Neural cell (in vitro differentiated cells): ENCODE data around the gene INTS4. TPM values are rescaled to one million over a fixed set of nuclear protein-coding genes. Genes with fewer than 3 reads are reported as not detected.

ENCODE experiments used
- H2AFZ ChIP-seq: fragments of 200-600, 300-800 bp; sonication (generic), shearing (Covaris generic); 2 replicates; pipeline ENCODE4 v1.6.0; 2014; ENCODE audit warnings: low read depth, mild to moderate bottlenecking, antibody characterized with exemption, low read length, moderate library complexity
- H3F3A ChIP-seq: fragments of 200-600 bp; shearing (Covaris generic); 2 replicates; pipeline ENCODE4 v1.6.1; 2016; ENCODE audit warnings: mild to moderate bottlenecking, moderate library complexity, mixed read lengths, antibody characterized with exemption, low read length; ENCODE audit not compliant: insufficient read depth, poor library complexity, severe bottlenecking
- H3K27ac ChIP-seq: fragments of 200-600, 300-800 bp; sonication (generic), shearing (Covaris generic); 2 replicates; pipeline ENCODE4 v1.5.1; 2014; ENCODE audit warnings: mild to moderate bottlenecking, low read length, moderate library complexity
- H3K27me3 ChIP-seq: fragments of 300-800, 200-600 bp; sonication (generic), shearing (Covaris generic); 2 replicates; pipeline ENCODE4 v1.6.0; 2014; ENCODE audit warnings: mild to moderate bottlenecking, low read depth, low read length, moderate library complexity; ENCODE audit not compliant: insufficient read depth
- H3K36me3 ChIP-seq: fragments of 300-800, 200-600 bp; sonication (generic), shearing (Covaris generic); 2 replicates; pipeline ENCODE4 v1.5.1; 2014; ENCODE audit warnings: mild to moderate bottlenecking, antibody characterized with exemption, low read length, moderate library complexity; ENCODE audit not compliant: insufficient read depth
- H3K4me2 ChIP-seq: fragments of 300-800, 200-600 bp; sonication (generic), shearing (Covaris generic); 2 replicates; pipeline ENCODE4 v1.6.0; 2014; ENCODE audit warnings: mild to moderate bottlenecking, low read length
- H3K4me3 ChIP-seq: fragments of 300-800, 200-600 bp; sonication (generic), shearing (Covaris generic); 2 replicates; pipeline ENCODE4 v1.5.1; 2014; ENCODE audit warnings: mild to moderate bottlenecking, low read length, moderate library complexity
- H3K79me2 ChIP-seq: fragments of 200-600 bp; shearing (Covaris generic); replicated peaks from 2 replicates; pipeline ENCODE4 v1.6.0; 2014; ENCODE audit warnings: mild to moderate bottlenecking, low read length, moderate library complexity; ENCODE audit not compliant: insufficient read depth
- H3K9ac ChIP-seq: fragments of 300-800, 200-600 bp; sonication (generic), shearing (Covaris generic); 2 replicates; pipeline ENCODE4 v1.6.1; 2016; ENCODE audit warnings: mild to moderate bottlenecking, low read length, mixed read lengths
- H3K9me2 ChIP-seq: fragments of 200-600 bp; shearing (Covaris generic); 2 replicates; pipeline ENCODE4 v1.6.1; 2016; ENCODE audit warnings: mild to moderate bottlenecking, low read length, mixed read lengths; ENCODE audit not compliant: insufficient read depth
- H3K9me3 ChIP-seq: fragments of 200-600, 300-800 bp; sonication (generic), shearing (Covaris generic); 2 replicates; pipeline ENCODE4 v1.6.1; 2016; ENCODE audit warnings: mild to moderate bottlenecking, mixed run types, low read length, moderate library complexity, mixed read lengths
- H4K20me1 ChIP-seq: fragments of 200-600 bp; shearing (Covaris generic); 2 replicates; pipeline ENCODE4 v1.6.1; 2016; ENCODE audit warnings: mild to moderate bottlenecking, mixed run types; ENCODE audit not compliant: insufficient read depth
- CTCF ChIP-seq: fragments of 450-650 bp; IDR thresholded peaks from 2 replicates; pipeline ENCODE4 v1.5.1; 2014; ENCODE audit warnings: antibody characterized with exemption, mild to moderate bottlenecking, moderate library complexity; ENCODE audit not compliant: poor library complexity, severe bottlenecking
- EP300 ChIP-seq: fragments of 450-650 bp; conservative IDR thresholded peaks from 2 replicates; pipeline ENCODE4 v1.6.1; 2014; ENCODE audit warnings: antibody characterized with exemption, mild to moderate bottlenecking, moderate library complexity; ENCODE audit not compliant: poor library complexity, severe bottlenecking
- EZH2 ChIP-seq: fragments of 200-600, 300-800 bp; shearing (Covaris generic), sonication (generic); IDR thresholded peaks from 2 replicates; pipeline ENCODE4 v1.6.1; 2014; ENCODE audit warnings: antibody characterized with exemption, low read length, borderline replicate concordance, mild to moderate bottlenecking; ENCODE audit not compliant: insufficient read depth, poor library complexity, severe bottlenecking
- MXI1 ChIP-seq: fragments of 450-650 bp; conservative IDR thresholded peaks from 2 replicates; pipeline ENCODE4 v1.6.1; 2014; ENCODE audit warnings: antibody characterized with exemption, mild to moderate bottlenecking; ENCODE audit not compliant: poor library complexity, severe bottlenecking
- POLR2AphosphoS5 ChIP-seq: IDR thresholded peaks from 2 replicates; pipeline ENCODE4 v1.6.1; 2012
- RAD21 ChIP-seq: fragments of 450-650 bp; conservative IDR thresholded peaks from 2 replicates; pipeline ENCODE4 v1.6.1; 2014; ENCODE audit warnings: antibody characterized with exemption, mild to moderate bottlenecking, moderate library complexity
- REST ChIP-seq: IDR thresholded peaks from 2 replicates; pipeline ENCODE4 v1.6.1; 2012; ENCODE audit warnings: borderline replicate concordance
- SMC3 ChIP-seq: fragments of 450-650 bp; conservative IDR thresholded peaks from 2 replicates; pipeline ENCODE4 v1.6.1; 2014; ENCODE audit warnings: antibody characterized with exemption, mild to moderate bottlenecking, moderate library complexity; ENCODE audit not compliant: poor library complexity
- TAF1 ChIP-seq: IDR thresholded peaks from 2 replicates; pipeline ENCODE4 v1.6.1; 2012; ENCODE audit warnings: low read depth
- polyA plus RNA-seq: library from polyadenylated mRNA; depleted of rRNA; stranded (reverse); fragments of >200 nt; gene quantifications from 2 replicates; pipeline ENCODE4 v1.2.3, GENCODE V29; 2014

Gene INTS4
- polyA plus RNA-seq, 1 donor from 2014 or later, result 34.5 TPM

GRCh38 chr11:77981346-77981947 is 13.0 kb downstream of the INTS4 start:
- Histone ChIP-seq H2AFZ (no peak overlapping the region), H3K79me2 (no peaks in the 10 kb centered on the region), H3K27me3 (no peaks in the 10 kb centered on the region), H3K4me3 (no peak overlapping the region), H4K20me1 (no peaks in the 10 kb centered on the region), H3K36me3 (peaks cover 7% of the 10 kb centered on the region), H3K27ac (no peak overlapping the region), H3K9me3 (no peaks in the 10 kb centered on the region), H3K4me2 (no peak overlapping the region), H3F3A (no peaks in the 10 kb centered on the region), H3K9ac (no peak overlapping the region), H3K9me2 (no peaks in the 10 kb centered on the region)
- TF ChIP-seq RAD21 (no peak), REST (no peak), MXI1 (no peak), EZH2 (no peak), POLR2AphosphoS5 (no peak), TAF1 (no peak), CTCF (no peak), EP300 (no peak), SMC3 (no peak)

GRCh38 chr11:77968337-77968736 is 26.1 kb downstream of the INTS4 start:
- Histone ChIP-seq H3K9ac (no peak overlapping the region), H3K9me2 (no peaks in the 10 kb centered on the region), H3K27me3 (no peaks in the 10 kb centered on the region), H4K20me1 (no peaks in the 10 kb centered on the region), H3K36me3 (peaks cover 8% of the 10 kb centered on the region), H3K79me2 (no peaks in the 10 kb centered on the region), H3K4me3 (no peak overlapping the region), H3F3A (no peaks in the 10 kb centered on the region), H2AFZ (no peak overlapping the region), H3K4me2 (no peak overlapping the region), H3K27ac (no peak overlapping the region), H3K9me3 (no peaks in the 10 kb centered on the region)
- no peak for TF ChIP-seq EZH2
- TF ChIP-seq EP300, result no peak
- no peak for TF ChIP-seq MXI1
- TF ChIP-seq POLR2AphosphoS5, result no peak
- TF ChIP-seq REST, result no peak
- no peak for TF ChIP-seq RAD21
- TF ChIP-seq SMC3, result no peak
- TF ChIP-seq TAF1, result no peak
- TF ChIP-seq CTCF, result no peak
